GM06990 (cell line): ENCODE results near the gene VNN1.

Source experiments
- DNase-seq: peaks from one replicate; pipeline ENCODE4 v3.0.0-alpha.2; 2011; ENCODE audit not compliant: insufficient read length; ENCODE audit errors: extremely low read depth
- H3K27me3 ChIP-seq: replicated peaks from 2 replicates; pipeline ENCODE4 v1.6.0; 2011; ENCODE audit warnings: low read length; ENCODE audit not compliant: control insufficient read depth, insufficient read depth
- H3K36me3 ChIP-seq: 2 replicates; pipeline ENCODE4 v1.5.1; 2011; ENCODE audit warnings: low read length; ENCODE audit not compliant: control insufficient read depth, insufficient read depth
- H3K4me3 ChIP-seq: replicated peaks from 2 replicates; pipeline ENCODE4 v1.5.1; 2011; ENCODE audit warnings: low read depth, mild to moderate bottlenecking, control low read depth, low read length
- CTCF ChIP-seq: IDR thresholded peaks from 2 replicates; pipeline ENCODE4 v1.5.1; 2011; ENCODE audit warnings: low read length, control low read depth, mild to moderate bottlenecking, inconsistent platforms; ENCODE audit not compliant: insufficient read depth, poor library complexity, severe bottlenecking

The VNN1 gene

GRCh38 chr6:132751306-132751705, 37.5 kb upstream of the VNN1 start:
- no peaks in the 10 kb centered on the region for H3K27me3 ChIP-seq
- no peak overlapping the region for H3K4me3 ChIP-seq
- TF ChIP-seq CTCF, result no peak
- peaks cover 1% of the 10 kb centered on the region; the same call in 1 of the 2 replicates for H3K36me3 ChIP-seq
- peak; percentile 15 for DNase-seq

- Histone ChIP-seq H3K4me3 (no peak overlapping the region; the same call in 1 of the 2 replicates), H3K27me3 (no peaks in the 10 kb centered on the region), H3K36me3 (peaks cover 1% of the 10 kb centered on the region; the same call in 1 of the 2 replicates)
- DNase-seq, result peak; percentile 14
- no peak for TF ChIP-seq CTCF
Observed at GRCh38 chr6:132750455-132751248, 36.8 kb upstream of the VNN1 start.

GRCh38 chr6:132749111-132749510, 35.3 kb upstream of the VNN1 start:
- peaks cover 1% of the 10 kb centered on the region; the same call in 1 of the 2 replicates for H3K36me3 ChIP-seq
- DNase-seq, result no peak
- H3K27me3 ChIP-seq, result no peaks in the 10 kb centered on the region
- no peak for TF ChIP-seq CTCF
- no peak overlapping the region for H3K4me3 ChIP-seq

- no peak overlapping the region for H3K4me3 ChIP-seq
- no peaks in the 10 kb centered on the region for H3K27me3 ChIP-seq
- DNase-seq, result no peak
- peaks cover 1% of the 10 kb centered on the region; the same call in 1 of the 2 replicates for H3K36me3 ChIP-seq
- no peak for TF ChIP-seq CTCF
Observed at GRCh38 chr6:132748446-132748845, 34.6 kb upstream of the VNN1 start.

GRCh38 chr6:132746048-132746447, 32.2 kb upstream of the VNN1 start:
- no peak overlapping the region for H3K4me3 ChIP-seq
- H3K36me3 ChIP-seq, result peaks cover 1% of the 10 kb centered on the region; the same call in 1 of the 2 replicates
- DNase-seq, result no peak
- no peaks in the 10 kb centered on the region for H3K27me3 ChIP-seq
- no peak for TF ChIP-seq CTCF
